ENCODE data around the gene AKAP13. TPM values are rescaled to one million over a fixed set of nuclear protein-coding genes. Genes with fewer than 3 reads are reported as not detected.

Gene AKAP13
- total RNA-seq, 1 donor from 2014 or later, result 145 TPM

GRCh38 chr15:85619992-85620689 is 239.7 kb downstream of the AKAP13 start:
- Mint-ChIP-seq H3K27me3 (ENCODE audit: unreplicated experiment) (no peaks in the 10 kb centered on the region), H3K4me1 (ENCODE audit: low read depth, unreplicated experiment) (peaks cover 29% of the 10 kb centered on the region), H3K27ac (ENCODE audit: unreplicated experiment) (no peak overlapping the region), H3K4me3 (ENCODE audit: unreplicated experiment) (no peak overlapping the region), H3K36me3 (ENCODE audit: unreplicated experiment) (no peaks in the 10 kb centered on the region), H3K9me3 (ENCODE audit: unreplicated experiment) (peaks cover 2% of the 10 kb centered on the region)
- TF ChIP-seq CTCF (IDR thresholded peaks at IDR 0.05; ENCODE audit: partially characterized antibody, unreplicated experiment), result no peak
- DNase-seq, result no peak

GRCh38 chr15:85620690-85621049 is 240.3 kb downstream of the AKAP13 start:
- TF ChIP-seq CTCF (IDR thresholded peaks at IDR 0.05; ENCODE audit: partially characterized antibody, unreplicated experiment), result no peak
- Mint-ChIP-seq H3K9me3 (ENCODE audit: unreplicated experiment) (peaks cover 2% of the 10 kb centered on the region), H3K27ac (ENCODE audit: unreplicated experiment) (no peak overlapping the region), H3K4me3 (ENCODE audit: unreplicated experiment) (no peak overlapping the region), H3K27me3 (ENCODE audit: unreplicated experiment) (no peaks in the 10 kb centered on the region), H3K36me3 (ENCODE audit: unreplicated experiment) (no peaks in the 10 kb centered on the region), H3K4me1 (ENCODE audit: low read depth, unreplicated experiment) (peaks cover 26% of the 10 kb centered on the region)
- no peak for DNase-seq

DNA sequence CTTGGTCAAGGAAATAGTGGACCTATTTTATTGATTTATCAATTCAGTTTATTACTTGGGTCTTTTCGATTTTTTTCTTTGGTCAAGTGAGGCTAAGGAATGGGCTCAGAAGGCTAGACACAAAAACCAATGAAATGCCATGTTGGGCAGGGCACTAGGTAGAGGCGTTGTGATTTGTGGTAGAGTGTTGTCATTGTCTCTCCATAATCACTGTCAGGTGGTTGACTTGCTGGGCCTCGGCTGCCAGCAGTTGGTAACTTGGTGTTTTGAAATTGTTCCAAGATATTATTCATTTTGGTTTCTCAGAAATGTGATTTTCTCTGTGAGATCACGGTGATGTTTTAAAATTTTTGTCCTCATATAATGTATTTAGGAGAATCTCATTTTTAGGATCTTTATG is 240.7 kb downstream of the AKAP13 start:
- Mint-ChIP-seq H3K27me3 (ENCODE audit: unreplicated experiment) (no peaks in the 10 kb centered on the region), H3K4me3 (ENCODE audit: unreplicated experiment) (no peak overlapping the region), H3K36me3 (ENCODE audit: unreplicated experiment) (no peaks in the 10 kb centered on the region), H3K27ac (ENCODE audit: unreplicated experiment) (no peak overlapping the region), H3K9me3 (ENCODE audit: unreplicated experiment) (peaks cover 2% of the 10 kb centered on the region), H3K4me1 (ENCODE audit: low read depth, unreplicated experiment) (peaks cover 22% of the 10 kb centered on the region)
- no peak for DNase-seq
- no peak for TF ChIP-seq CTCF (IDR thresholded peaks at IDR 0.05; ENCODE audit: partially characterized antibody, unreplicated experiment)

DNA sequence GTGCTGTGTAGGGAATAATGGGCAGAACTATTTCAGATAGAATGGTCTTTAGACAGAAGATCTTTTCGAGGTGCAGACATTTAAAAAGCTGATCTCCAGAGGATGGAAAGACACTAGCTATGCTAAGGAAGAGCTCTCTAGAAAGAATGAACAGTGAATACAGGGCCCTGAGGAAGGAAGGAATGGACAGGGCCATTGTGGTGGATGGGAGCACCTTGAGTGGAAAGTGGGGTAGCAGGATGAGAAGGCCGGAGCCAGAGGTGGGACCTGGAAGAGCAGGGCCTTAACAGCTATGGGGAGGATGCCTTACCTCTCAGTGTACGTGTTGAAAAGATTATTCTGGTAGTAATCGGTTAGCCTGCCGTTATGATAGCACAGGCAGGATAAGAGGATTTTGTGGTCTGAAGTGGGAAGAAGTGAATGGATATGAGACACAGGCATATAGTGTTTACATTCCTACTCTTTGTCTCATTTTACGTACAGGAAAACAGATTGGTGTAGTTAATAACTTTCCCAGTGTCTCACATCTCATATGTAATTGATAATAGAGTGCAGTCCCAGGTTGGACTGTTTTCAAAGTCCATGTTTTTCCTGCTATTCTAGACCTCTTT is 241.9 kb downstream of the AKAP13 start:
- no peak for DNase-seq
- Mint-ChIP-seq H3K4me1 (ENCODE audit: low read depth, unreplicated experiment) (peaks cover 20% of the 10 kb centered on the region), H3K4me3 (ENCODE audit: unreplicated experiment) (no peak overlapping the region), H3K27me3 (ENCODE audit: unreplicated experiment) (no peaks in the 10 kb centered on the region), H3K36me3 (ENCODE audit: unreplicated experiment) (no peaks in the 10 kb centered on the region), H3K27ac (ENCODE audit: unreplicated experiment) (peak overlapping the region; percentile 16), H3K9me3 (ENCODE audit: unreplicated experiment) (peaks cover 2% of the 10 kb centered on the region)
- no peak for TF ChIP-seq CTCF (IDR thresholded peaks at IDR 0.05; ENCODE audit: partially characterized antibody, unreplicated experiment)

DNA sequence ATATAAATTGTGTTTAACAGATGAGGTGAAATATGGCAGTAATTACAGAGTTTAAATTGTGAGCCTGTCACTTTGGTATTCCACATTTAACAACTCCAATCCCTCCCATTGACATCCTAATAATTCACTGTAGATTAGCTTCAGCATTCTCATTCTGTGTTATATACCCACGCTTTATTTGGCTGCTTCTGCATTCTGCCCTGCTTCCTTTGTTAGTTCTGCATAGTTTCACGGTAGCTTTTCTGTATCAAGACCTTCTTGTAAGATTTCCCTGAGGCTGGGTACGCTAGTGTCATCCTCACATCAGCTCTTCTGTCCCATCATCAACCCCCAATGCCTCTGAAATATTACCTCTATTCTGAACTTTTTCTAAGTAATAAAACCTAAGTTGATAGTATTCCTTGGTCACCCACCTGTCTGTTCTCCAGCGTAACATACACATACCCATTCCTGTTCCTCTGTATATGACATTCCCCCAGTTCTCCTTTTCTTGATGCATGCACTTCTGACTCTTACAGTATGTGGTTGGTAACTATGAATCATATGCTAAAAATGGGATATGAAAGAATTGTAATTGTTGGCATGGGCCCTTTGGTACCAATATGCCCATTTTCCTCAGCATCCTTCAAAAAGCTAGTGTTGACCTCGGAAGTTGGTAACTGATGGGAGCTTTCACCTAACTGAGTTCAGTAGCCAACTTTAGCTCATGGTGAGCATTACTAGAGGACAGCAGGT is 243.1 kb downstream of the AKAP13 start:
- H3K9me3 Mint-ChIP-seq (ENCODE audit: unreplicated experiment), result no peaks in the 10 kb centered on the region
- no peak for TF ChIP-seq CTCF (IDR thresholded peaks at IDR 0.05; ENCODE audit: partially characterized antibody, unreplicated experiment)
- H3K4me3 Mint-ChIP-seq (ENCODE audit: unreplicated experiment), result peak overlapping the region; percentile 23
- H3K36me3 Mint-ChIP-seq (ENCODE audit: unreplicated experiment), result no peaks in the 10 kb centered on the region
- no peaks in the 10 kb centered on the region for H3K27me3 Mint-ChIP-seq (ENCODE audit: unreplicated experiment)
- no peak for DNase-seq
- peaks cover 20% of the 10 kb centered on the region for H3K4me1 Mint-ChIP-seq (ENCODE audit: low read depth, unreplicated experiment)
- H3K27ac Mint-ChIP-seq (ENCODE audit: unreplicated experiment), result no peak overlapping the region
